ENCODE measurements around the gene POLL.

POLL gene

GRCh38 chr10:101560298-101561067 is 27.6 kb downstream of the POLL start:
- DNase-seq = no peak

- no peak for DNase-seq
Measured at GRCh38 chr10:101559596-101560297, 28.3 kb downstream of the POLL start.

- DNase-seq = no peak
Measured at GRCh38 chr10:101558671-101559595, 29.1 kb downstream of the POLL start.

GRCh38 chr10:101558204-101558603 is 29.9 kb downstream of the POLL start:
- DNase-seq = no peak

- DNase-seq = no peak
Measured at GRCh38 chr10:101557541-101557940, 30.5 kb downstream of the POLL start.

- DNase-seq = no peak
Measured at GRCh38 chr10:101552442-101552841, 35.6 kb downstream of the POLL start.

GRCh38 chr10:101550965-101551364 is 37.1 kb downstream of the POLL start:
- DNase-seq = no peak

GRCh38 chr10:101545898-101546297 is 42.2 kb downstream of the POLL start:
- peak in 1 of 4 experiments; percentile 16 for DNase-seq

GRCh38 chr10:101538446-101538845 is 49.6 kb downstream of the POLL start:
- no peak for DNase-seq

GRCh38 chr10:101536800-101537199 is 51.3 kb downstream of the POLL start:
- DNase-seq = peak; percentile 27 to 66 (median 38)

GRCh38 chr10:101535949-101536348 is 52.1 kb downstream of the POLL start:
- no peak for DNase-seq

- DNase-seq = no peak
Measured at GRCh38 chr10:101529725-101530553, 58.1 kb downstream of the POLL start.

- DNase-seq = no peak
Measured at GRCh38 chr10:101529207-101529606, 58.9 kb downstream of the POLL start.
